Subcutaneous abdominal adipose tissue (tissue), 5 donors: ENCODE measurements around the gene CELA2A.
"Not testable (repeated sequence)": the region's sequence is repeated elsewhere in the genome, so short reads cannot be mapped to it uniquely, and the experiment has no call there.

Source experiments
- H3K27ac ChIP-seq: one replicate; pipeline ENCODE4 v1.7.0; 2013; ENCODE audit warnings: low read depth, mild to moderate bottlenecking, inconsistent platforms, low read length, moderate library complexity
- H3K27me3 ChIP-seq, 5 donors: one replicate each; pipeline ENCODE4 v1.7.0; 2013; ENCODE audit warnings: low read length in 5 of 5, inconsistent platforms in 1 of 5; ENCODE audit not compliant: control insufficient read depth in 5 of 5, insufficient read depth in 4 of 5
- H3K36me3 ChIP-seq, 5 donors: one replicate each; pipeline ENCODE4 v1.7.0; 2013; ENCODE audit warnings: low read length in 5 of 5; ENCODE audit not compliant: control insufficient read depth in 5 of 5, insufficient read depth in 5 of 5
- H3K4me1 ChIP-seq, 5 donors: one replicate each; pipeline ENCODE4 v1.7.0; 2013; ENCODE audit warnings: low read length in 5 of 5, mild to moderate bottlenecking in 3 of 5, moderate library complexity in 1 of 5; ENCODE audit not compliant: control insufficient read depth in 5 of 5, insufficient read depth in 5 of 5
- H3K4me3 ChIP-seq, 5 donors: one replicate each; pipeline ENCODE4 v1.7.0; 2013; ENCODE audit warnings: low read length in 5 of 5, low read depth in 1 of 5
- H3K9ac ChIP-seq, 5 donors: one replicate each; pipeline ENCODE4 v1.7.0; 2013; ENCODE audit warnings: low read length in 5 of 5, mild to moderate bottlenecking in 4 of 5, moderate library complexity in 3 of 5
- H3K9me3 ChIP-seq, 5 donors: one replicate each; pipeline ENCODE4 v1.7.0; 2013; ENCODE audit warnings: low read length in 5 of 5; ENCODE audit not compliant: control insufficient read depth in 5 of 5
- donor health status: healthy.
- donor health status: healthy.
- donor health status: healthy.
- donor health status: healthy.
- donor health status: healthy.

CELA2A gene

DNA sequence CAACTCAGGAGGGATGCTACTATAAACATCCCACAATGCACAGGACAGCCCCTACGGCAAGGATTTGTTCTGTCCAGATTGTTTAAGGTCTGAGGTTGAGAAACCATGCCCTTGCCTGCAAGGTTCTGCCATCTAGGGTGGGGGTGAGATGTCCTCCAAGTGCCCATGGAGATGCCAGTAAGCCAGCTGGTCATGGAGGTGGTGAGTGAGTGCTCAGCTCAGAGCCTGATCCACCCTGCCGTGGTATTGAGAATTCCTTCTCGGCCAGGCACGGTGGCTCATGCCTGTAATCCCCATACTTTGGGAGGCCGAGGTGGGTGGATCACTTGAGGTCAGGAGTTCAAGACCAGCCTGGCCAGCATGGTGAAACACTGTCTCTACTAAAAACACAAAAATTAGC, 31.6 kb upstream of the CELA2A start:
- no peaks in the 10 kb centered on the region for H3K27me3 ChIP-seq
- peaks cover 2 to 13% (median 11%) of the 10 kb centered on the region in 5 donors for H3K4me1 ChIP-seq
- H3K9me3 ChIP-seq: no peaks in the 10 kb centered on the region
- H3K9ac ChIP-seq: no peak overlapping the region
- H3K4me3 ChIP-seq: no peak overlapping the region
- no peak overlapping the region for H3K27ac ChIP-seq
- H3K36me3 ChIP-seq: peaks cover 0 to 52% (median 28%) of the 10 kb centered on the region in 5 donors

DNA sequence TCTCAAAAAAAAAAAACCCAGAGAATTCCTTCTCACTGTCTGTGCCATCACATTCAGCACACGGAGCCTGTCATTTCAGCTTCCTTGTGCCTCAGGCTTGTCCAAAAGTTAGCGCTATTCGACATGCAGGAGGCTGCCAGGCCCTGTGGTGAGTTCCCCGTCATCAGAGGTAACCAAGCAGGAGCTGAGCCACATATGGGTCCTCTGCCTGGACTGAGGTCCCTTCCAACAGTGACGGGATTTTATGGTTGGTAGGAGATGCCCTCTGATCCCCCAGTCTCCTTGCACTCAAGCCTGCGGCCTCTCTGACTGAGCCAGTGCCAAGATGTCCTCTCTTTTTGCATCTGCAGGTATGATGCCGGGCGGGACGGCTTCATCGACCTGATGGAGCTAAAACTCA, 31.0 kb upstream of the CELA2A start:
- H3K27me3 ChIP-seq: no peaks in the 10 kb centered on the region
- peaks cover 2 to 12% (median 11%) of the 10 kb centered on the region in 5 donors for H3K4me1 ChIP-seq
- peaks cover 0 to 55% (median 28%) of the 10 kb centered on the region in 5 donors for H3K36me3 ChIP-seq
- H3K9me3 ChIP-seq: no peaks in the 10 kb centered on the region
- H3K9ac ChIP-seq: no peak overlapping the region
- H3K4me3 ChIP-seq: no peak overlapping the region
- H3K27ac ChIP-seq: no peak overlapping the region

DNA sequence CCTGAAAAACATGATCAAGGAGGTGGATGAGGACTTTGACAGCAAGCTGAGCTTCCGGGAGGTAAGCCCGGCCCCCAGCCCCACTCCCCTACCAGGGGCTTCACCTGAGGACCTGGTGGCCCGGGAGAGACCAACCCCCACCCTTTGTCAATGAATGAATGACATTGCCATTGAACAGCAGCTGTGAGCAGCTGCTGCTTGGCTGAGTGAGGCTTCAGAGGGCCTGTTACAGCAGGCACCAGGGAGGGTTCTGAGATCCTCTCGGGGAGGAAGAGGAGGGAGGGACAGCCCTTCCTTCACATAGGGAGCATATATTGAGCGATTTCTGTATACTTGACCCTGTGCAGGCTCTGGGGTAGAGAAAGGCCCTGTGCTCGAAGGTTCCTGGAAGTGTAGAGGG, 30.6 kb upstream of the CELA2A start:
- no peak overlapping the region for H3K27ac ChIP-seq

DNA sequence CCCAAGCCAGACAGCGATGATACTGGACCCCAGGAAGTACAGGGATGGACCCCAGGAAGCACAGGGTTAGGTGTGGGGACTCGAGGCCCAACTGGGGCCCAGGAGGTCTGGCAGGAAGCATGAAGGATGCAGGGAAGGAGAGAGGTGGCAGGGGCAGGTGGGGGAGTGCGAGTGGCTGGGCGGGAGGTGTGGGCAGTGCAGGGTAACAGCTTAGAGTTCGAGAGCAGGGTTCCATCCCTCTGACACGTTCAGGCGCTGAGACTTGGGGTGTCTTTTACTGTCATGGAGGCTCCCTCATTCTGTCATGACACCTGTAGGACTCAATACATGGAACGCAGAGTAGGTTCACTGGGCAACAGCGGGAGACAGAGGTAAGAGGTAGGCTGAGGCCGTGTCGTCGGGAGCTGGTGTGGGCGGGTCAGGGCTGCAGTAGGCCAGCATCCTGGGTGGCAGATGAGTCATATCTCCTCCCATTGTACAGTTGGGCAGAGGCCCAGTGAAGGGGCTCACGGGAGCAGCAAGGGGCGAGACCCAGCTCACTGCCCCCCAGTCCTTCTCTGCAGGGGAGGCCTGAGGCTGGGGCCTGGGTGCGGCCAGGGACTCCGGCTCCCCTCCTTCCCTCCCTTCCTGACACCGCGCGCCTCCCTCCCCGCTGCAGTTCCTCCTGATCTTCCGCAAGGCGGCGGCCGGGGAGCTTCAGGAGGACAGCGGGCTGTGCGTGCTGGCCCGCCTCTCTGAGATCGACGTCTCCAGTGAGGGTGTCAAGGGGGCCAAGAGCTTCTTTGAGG, 29.8 kb upstream of the CELA2A start:
- H3K9ac ChIP-seq: no peak overlapping the region
- H3K9me3 ChIP-seq: no peaks in the 10 kb centered on the region
- H3K27ac ChIP-seq: no peak overlapping the region

More for the DNA sequence above, 30.6 kb upstream of the CELA2A start:
- Histone ChIP-seq H3K27me3 (no peaks in the 10 kb centered on the region), H3K4me3 (no peak overlapping the region), H3K36me3 (peaks cover 0 to 57% (median 31%) of the 10 kb centered on the region in 5 donors), H3K4me1 (peaks cover 2 to 11% (median 9%) of the 10 kb centered on the region in 5 donors), H3K9ac (no peak overlapping the region), H3K9me3 (no peaks in the 10 kb centered on the region)

DNA sequence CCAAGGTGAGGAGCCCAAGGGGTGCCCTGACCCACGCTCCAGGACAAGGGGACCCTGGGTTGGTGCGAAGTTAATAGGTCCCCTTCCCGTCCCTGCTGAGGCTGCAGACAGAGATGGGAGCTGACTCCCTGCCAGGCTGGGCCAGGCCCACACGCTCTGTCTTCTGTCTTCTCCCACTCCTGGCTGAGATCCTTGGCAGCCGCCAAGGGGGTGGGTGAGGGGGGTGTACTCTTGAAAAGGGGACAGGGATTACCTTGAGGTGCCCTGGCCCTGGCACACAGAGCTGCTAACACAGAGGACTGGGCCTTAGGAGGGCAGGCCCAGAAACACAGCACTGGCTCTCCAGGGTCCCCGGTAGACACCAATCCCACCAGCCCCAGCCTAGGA, 29.3 kb upstream of the CELA2A start:
- Histone ChIP-seq H3K4me3 (no peak overlapping the region), H3K36me3 (peaks cover 0 to 59% (median 32%) of the 10 kb centered on the region in 5 donors), H3K27me3 (no peaks in the 10 kb centered on the region), H3K27ac (no peak overlapping the region), H3K9me3 (no peaks in the 10 kb centered on the region), H3K4me1 (peaks cover 0 to 5% (median 0%) of the 10 kb centered on the region in 5 donors), H3K9ac (no peak overlapping the region)

More for the DNA sequence above, 29.8 kb upstream of the CELA2A start:
- Histone ChIP-seq H3K36me3 (peaks cover 0 to 59% (median 32%) of the 10 kb centered on the region in 5 donors), H3K4me1 (peaks cover 0 to 7% (median 2%) of the 10 kb centered on the region in 5 donors), H3K4me3 (no peak overlapping the region), H3K27me3 (no peaks in the 10 kb centered on the region)

DNA sequence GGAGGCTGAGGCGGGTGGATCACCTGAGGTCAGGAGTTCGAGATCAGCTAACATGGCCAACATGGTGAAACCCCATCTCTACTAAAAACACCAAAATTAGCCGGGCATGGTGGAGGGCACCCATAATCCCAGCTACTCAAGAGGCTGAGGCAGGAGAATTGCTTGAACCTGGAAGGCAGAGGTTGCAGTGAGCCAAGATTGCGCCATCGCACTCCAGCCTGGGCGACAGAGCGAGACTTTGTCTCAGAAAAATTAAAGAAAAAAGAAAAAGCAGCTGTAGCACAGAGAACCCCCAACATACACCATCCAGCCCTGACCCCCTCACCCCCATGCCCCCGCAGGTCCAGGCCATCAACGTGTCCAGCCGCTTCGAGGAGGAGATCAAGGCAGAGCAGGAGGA, 28.3 kb upstream of the CELA2A start:
- not testable (repeated sequence) for H3K9me3 ChIP-seq, H3K27me3 ChIP-seq, H3K9ac ChIP-seq, H3K4me1 ChIP-seq, H3K4me3 ChIP-seq, H3K27ac ChIP-seq
- peaks cover 0 to 59% (median 32%) of the 10 kb centered on the region in 5 donors for H3K36me3 ChIP-seq

DNA sequence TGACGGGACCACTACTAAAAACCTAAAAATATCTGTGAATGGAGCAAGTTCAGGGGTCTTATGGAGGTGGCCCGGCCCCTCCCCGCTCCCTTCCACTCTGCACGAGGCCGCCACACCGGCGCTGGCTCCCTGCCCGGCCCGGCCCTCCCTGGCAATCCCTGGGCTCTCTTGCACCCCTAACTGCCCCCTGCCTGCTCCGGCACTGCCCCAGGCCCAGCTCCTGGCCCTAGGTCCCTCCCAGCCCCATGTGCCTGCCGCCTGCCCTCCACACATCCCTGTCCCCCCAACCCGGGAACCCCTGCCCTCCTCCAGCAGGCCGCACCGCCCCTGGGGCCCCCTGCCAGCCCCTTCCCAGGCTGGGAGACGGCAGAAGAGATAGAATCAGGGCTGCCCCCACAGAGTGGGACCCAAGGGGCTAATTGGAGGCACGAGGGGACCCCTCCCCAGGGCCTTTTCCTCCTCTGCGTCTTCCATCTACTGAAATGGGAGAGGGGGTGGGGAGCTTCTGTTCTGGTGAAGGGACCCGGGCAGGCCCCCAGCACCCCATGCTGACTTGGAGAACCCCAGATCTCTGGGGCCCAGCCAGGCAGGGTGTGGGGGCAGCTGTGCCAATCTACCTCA, 27.6 kb upstream of the CELA2A start:
- H3K36me3 ChIP-seq: peaks cover 0 to 59% (median 32%) of the 10 kb centered on the region in 5 donors
- no peak overlapping the region for H3K9ac ChIP-seq

DNA sequence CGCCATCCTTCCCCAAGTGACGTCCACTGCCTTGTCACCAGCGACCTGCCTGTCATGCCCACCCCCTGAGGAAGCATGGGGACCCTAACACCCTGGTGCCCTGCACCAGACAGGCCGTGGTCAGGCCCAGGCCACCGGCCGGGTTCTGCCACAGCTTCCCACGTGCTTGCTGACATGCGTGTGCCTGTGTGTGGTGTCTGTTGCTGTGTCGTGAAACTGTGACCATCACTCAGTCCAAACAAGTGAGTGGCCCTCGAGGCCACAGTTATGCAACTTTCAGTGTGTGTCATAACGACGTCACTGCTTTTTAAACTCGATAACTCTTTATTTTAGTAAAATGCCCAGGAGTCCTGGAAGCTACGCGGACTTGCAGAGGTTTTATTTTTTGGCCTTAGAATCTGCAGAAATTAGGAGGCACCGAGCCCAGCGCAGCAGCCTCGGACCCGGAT, 26.8 kb upstream of the CELA2A start:
- no peak overlapping the region for H3K27ac ChIP-seq
- peaks cover 0 to 5% (median 0%) of the 10 kb centered on the region in 5 donors for H3K4me1 ChIP-seq
- H3K36me3 ChIP-seq: peaks cover 0 to 55% (median 32%) of the 10 kb centered on the region in 5 donors
- no peaks in the 10 kb centered on the region for H3K9me3 ChIP-seq
- H3K4me3 ChIP-seq: no peak overlapping the region
- H3K9ac ChIP-seq: no peak overlapping the region
- H3K27me3 ChIP-seq: no peaks in the 10 kb centered on the region

More for the DNA sequence above, 27.6 kb upstream of the CELA2A start:
- Histone ChIP-seq H3K4me1 (peaks cover 0 to 5% (median 0%) of the 10 kb centered on the region in 5 donors), H3K27me3 (no peaks in the 10 kb centered on the region), H3K9me3 (no peaks in the 10 kb centered on the region), H3K4me3 (no peak overlapping the region), H3K27ac (no peak overlapping the region)

DNA sequence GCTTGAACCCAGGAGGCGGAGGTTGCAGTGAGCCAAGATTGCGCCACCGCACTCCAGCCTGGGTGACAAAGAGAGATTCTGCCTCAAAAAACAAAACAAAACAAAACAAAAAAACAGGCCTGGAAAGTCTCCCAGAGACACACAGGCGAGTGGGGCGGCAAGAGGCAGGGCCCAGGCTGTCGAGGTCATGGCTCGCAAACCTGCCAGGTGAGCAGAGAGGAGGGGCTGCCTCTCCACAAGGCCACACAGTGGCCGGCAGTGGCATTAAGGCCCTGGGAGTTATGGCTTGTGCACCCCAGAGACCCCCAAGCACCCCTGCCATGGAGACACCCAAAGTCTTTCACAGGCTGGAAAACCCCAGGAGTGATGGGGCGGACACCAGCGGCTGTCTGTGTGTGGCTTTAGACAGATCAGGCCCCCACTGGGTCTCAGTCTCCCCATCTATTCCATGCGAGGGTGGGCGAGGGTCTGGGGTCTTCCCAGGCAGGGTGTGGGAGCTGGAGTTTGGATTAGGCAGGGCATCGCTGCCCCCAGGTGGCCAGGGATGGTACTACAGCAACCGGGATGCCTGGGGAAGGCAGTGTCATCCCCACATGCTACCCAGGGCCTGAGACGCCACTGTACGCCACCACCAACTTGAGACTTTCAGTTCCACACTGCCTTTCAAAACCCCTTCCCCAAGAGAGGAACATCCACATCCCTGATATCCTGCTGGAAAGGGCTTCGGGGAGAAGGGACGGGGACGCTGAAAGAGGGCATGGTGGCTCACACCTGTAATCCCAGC, 25.6 kb upstream of the CELA2A start:
- H3K27ac ChIP-seq: no peak overlapping the region
- H3K9me3 ChIP-seq: no peaks in the 10 kb centered on the region
- H3K4me1 ChIP-seq: peaks cover 0 to 5% (median 2%) of the 10 kb centered on the region in 5 donors
- H3K9ac ChIP-seq: no peak overlapping the region
- no peaks in the 10 kb centered on the region for H3K27me3 ChIP-seq
- peaks cover 0 to 46% (median 26%) of the 10 kb centered on the region in 5 donors for H3K36me3 ChIP-seq
- H3K4me3 ChIP-seq: no peak overlapping the region
